HG03108 (cell line): ENCODE measurements around the gene ILRUN.
A peak's percentile ranks its signal among the peaks of the same experiment; 100 is the strongest.
"Not testable (repeated sequence)": the region's sequence is repeated elsewhere in the genome, so short reads cannot be mapped to it uniquely, and the experiment has no call there.

Source experiments
- ATAC-seq: cut with Tn5 transposase; IDR thresholded peaks from one replicate; pipeline ENCODE4 v1.9.1; 2021; ENCODE audit warnings: moderate library complexity; ENCODE audit not compliant: unreplicated experiment

The ILRUN gene

DNA sequence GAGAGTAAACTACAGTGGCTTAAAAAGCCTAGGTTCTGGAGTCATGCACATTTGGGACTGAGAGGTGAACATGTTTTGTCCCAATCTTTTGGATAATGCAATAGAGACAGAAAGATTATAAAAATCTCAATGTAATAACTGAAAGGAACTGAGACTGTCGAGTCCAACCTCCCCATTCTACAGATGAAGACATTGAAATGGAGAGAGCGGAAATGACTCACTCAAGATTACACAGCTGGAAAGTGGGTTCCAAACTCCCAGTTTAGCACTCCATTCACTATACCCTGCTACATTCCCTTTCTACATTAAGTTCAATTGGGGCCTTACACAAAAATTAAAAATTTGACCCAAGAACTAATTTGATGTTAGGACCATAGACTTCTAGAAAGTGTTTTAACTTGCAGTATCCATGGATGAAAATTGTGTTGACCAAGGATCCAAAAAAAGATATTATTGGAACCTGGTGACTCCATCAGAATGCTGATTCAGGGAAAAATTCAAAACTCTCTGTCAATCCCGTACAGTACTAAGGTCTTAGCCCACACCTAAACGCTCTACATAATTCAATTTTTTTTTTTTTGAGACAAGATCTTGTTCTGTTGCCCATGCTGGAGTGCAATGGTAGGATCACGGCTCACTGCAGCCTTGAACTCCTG lies 1.5 kb upstream of the ILRUN start:
- ATAC-seq: no peak

DNA sequence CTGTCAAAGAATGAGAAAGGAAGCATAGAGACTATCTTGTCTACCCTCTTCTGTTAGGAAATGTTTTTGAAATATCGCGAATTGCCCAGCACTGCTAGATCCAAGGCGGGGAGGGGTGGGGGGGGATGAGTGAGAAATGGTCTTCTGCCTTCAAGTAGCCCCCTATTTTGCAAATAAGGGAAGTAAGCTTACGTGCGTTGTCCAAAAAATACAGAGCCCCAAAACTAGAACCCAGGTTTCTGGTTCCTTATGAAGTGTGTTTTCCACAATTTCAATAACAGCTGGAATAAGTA lies 923 bp upstream of the ILRUN start:
- no peak for ATAC-seq

DNA sequence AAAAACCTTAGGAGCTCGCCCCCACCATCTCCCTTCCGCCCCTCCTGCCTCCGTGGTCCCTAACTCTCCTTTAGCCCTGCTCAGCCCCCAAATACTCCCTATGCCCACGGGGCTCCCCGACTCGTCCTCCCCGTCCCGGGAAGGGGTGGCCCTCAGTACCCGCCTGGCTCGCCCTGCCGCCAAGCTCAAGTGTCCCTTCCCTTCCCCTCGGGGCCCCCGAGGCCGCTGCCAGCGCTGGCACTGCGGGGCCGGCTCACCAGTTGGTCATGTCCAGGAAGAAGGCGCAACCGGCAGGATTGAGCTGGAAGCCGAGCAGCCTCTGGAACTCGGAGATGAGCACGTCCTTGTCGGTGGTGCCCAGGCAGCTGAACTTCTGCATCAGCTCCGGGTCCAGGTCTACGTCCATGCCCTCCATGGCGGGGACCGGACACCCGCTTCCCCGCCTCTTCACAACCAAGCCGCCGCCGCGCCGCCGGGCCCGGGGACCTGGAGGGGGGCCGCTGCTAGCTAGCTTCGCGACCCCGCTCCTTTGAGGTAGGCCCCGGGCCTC lies 303 bp downstream of the ILRUN start:
- ATAC-seq: peak; percentile 21

DNA sequence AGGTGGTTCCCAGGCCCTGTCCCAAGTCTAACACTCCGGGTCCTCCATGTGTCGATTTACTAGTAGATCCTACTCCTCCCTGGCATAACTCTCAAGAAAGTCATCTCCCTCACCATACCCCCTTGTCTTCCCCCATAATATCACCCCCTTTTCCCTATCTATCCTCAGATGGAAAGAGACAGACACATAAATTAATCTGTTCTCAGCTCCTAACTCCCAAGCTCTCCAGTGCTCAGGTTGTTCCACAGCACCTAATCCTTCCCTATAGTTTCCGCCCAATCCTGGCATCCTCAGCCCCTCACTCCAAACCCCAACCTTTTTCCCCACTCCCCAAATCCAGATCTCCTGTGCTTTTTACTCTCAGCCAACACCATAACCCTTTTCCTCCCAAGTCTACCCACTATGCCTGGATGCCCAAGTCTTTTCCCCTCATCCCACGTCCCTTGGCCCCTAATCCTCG lies 808 bp downstream of the ILRUN start:
- ATAC-seq: no peak

- no peak for ATAC-seq
Measured at GRCh38 chr6:34692280-34692679, 4.3 kb downstream of the ILRUN start.

GRCh38 chr6:34689742-34690141 lies 6.8 kb downstream of the ILRUN start:
- ATAC-seq: no peak

DNA sequence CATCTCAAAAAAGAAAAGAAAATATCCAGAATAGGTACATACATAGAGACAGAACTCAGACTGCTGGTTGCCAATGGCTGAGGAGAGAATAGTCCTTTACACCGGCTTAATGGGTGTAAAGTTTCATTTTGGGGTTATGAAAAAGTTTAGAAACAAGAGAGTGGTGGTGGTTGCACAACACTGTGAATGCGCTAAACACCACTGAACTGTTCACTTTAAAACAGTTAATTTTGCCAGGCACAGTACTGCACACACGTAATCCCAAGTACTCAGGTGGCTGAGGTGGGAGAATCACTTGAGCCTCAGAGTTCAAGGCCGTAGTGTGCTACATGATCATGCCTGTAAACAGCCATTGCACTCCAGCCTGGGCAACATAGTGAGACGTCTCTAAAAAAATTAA lies 7.6 kb downstream of the ILRUN start:
- ATAC-seq: no peak

GRCh38 chr6:34684919-34685318 lies 11.6 kb downstream of the ILRUN start:
- no peak for ATAC-seq

DNA sequence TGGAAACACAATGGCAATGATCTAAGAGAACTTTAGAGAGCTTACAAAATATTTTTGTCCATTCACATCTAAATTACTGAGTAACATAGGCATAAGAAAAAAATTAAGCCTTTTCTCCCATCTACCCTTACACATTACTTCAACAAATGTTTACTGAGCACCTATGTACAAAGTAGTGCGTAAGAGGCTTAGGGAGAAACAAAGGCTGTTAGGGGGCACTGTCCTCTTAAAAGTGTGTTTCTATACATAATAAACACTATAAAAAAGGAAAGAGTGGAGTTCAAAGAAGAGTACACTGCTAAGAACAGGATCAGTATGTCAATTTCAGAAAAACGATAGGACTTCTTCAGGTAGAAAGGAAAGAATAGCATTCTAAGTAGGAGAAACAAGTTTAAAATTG lies 12.2 kb downstream of the ILRUN start:
- no peak for ATAC-seq

GRCh38 chr6:34680802-34681515 lies 15.6 kb downstream of the ILRUN start:
- ATAC-seq: peak; percentile 54

GRCh38 chr6:34680313-34680712 lies 16.3 kb downstream of the ILRUN start:
- not testable (repeated sequence) for ATAC-seq

GRCh38 chr6:34679552-34680253 lies 16.9 kb downstream of the ILRUN start:
- no peak for ATAC-seq

DNA sequence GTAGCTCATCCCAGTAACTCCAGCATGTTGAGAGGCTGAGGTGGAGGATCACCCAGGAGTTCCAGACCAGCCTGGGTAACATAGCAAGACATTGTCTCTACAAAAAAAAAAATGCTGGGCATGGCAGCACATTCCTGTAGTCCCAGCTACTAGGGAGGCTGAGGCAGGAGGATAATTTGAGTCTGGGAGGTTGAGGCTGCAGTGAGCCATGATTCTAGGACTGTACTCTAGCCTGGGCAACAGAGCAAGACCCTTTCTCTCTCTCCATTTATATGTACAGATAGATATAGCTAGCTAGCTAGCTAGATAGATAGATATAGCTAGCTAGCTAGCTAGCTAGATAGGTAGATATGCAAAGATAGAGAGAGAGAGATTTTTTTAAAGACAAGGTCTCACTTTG lies 20.4 kb downstream of the ILRUN start:
- no peak for ATAC-seq

- ATAC-seq: not testable (repeated sequence)
Measured at GRCh38 chr6:34674930-34675329, 21.6 kb downstream of the ILRUN start.

GRCh38 chr6:34674268-34674639 lies 22.3 kb downstream of the ILRUN start:
- no peak for ATAC-seq

DNA sequence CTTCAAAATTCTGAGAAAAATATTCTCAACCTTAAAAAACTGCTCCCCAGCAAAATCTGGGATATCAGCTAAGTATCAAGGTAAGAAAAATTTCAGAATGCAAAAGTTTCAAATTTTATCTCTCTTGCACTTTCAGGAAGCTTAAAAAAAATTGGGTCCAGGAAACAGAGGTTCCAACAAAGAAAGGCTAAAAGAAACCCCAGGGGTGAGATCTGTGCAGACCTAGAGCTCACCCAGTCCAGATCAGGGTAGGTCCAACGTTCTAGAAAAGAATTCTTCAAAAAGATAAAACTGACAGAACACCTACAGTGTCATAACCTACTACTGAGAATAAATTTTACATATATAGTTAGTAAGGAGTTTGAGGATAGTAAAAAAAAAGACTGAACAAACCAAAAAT lies 23.5 kb downstream of the ILRUN start:
- no peak for ATAC-seq

DNA sequence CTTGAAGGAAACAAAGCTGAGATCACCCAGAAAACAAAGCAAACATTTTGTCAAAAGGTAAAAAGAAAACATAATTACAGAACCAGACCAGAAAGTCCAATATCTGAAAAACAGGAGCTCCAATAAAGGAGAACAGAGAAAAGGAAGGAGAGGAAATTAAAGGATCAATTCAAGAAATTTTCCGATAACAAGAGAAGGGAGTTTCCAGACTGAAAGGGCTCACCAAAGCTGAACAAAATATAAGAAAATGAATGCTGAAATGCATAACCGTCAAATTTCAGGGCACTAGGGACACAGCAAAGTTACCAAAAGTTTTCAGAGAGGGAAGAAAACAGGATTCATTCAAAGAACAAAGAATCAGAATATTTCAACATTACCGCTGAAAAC lies 23.9 kb downstream of the ILRUN start:
- ATAC-seq: no peak

DNA sequence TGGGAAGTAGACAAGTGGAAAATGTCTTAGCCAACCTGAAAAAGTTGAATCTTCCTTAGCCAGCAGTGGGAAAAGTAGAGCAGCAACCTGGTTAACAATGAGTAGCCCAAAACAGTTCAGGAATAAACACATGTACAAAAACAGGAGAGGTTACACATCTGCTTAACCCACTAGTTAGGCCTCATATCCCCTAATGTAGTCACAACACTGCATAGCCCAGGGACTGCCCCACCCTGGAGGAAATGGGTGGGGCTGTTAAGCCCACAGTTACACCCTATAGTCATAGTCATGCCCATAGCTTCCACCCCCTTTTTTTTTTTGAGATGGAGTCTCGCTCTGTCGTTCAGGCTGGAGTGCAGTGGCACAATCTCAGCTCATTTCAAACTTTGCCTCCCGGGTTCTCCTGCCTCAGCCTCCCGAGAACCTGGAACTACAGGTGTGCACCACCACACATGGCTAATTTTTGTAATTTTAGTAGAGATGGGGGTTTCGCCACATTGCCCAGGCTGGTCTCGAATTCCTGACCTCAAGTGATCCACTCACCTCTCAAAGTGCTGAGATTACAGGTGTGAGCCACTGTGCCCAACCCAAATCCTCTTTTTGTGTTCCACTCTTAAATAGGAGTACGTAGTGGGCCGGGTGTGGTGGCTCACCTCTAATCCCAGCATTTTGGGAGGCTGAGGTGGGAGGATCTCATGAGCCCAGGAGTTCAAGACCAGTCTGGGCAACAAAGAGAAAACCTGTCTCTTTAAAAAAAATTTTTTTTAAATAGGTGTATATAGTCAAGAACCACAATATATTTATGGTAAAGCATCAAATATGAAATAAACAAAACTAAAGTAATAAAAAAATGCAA lies 24.5 kb downstream of the ILRUN start:
- ATAC-seq: peak; percentile 76

- no peak for ATAC-seq
Measured at GRCh38 chr6:34671367-34671766, 25.2 kb downstream of the ILRUN start.

- not testable (repeated sequence) for ATAC-seq
Measured at GRCh38 chr6:34668799-34669198, 27.8 kb downstream of the ILRUN start.
